CD14-positive monocyte (primary cell): ENCODE results near the gene IMMT. TPM values are rescaled to one million over a fixed set of nuclear protein-coding genes. Genes with fewer than 3 reads are reported as not detected.

Source experiments
- DNase-seq, 3 donors: peaks; one replicate each; pipeline ENCODE4 v3.0.0-alpha.2; 2011 to 2022
- H2AFZ ChIP-seq: 2 replicates; pipeline ENCODE4 v1.6.0; 2012; ENCODE audit warnings: mild to moderate bottlenecking, low read depth, low read length, inconsistent platforms; ENCODE audit not compliant: insufficient read depth, poor library complexity, severe bottlenecking
- H3K27ac ChIP-seq, 2 donors: 1 replicate in 1 of 2; 2 replicates in 1 of 2; pipeline ENCODE4 v1.5.1; 2012 to 2013; ENCODE audit warnings: low read length in 2 of 2, control low read depth in 1 of 2, inconsistent platforms in 1 of 2, low read depth in 1 of 2, mild to moderate bottlenecking in 1 of 2
- H3K27me3 ChIP-seq, 2 donors: one replicate each; pipeline versions ENCODE4 v1.6.0 to v1.6.1; 2011 to 2013; ENCODE audit warnings: low read length in 2 of 2; ENCODE audit not compliant: control insufficient read depth in 2 of 2, insufficient read depth in 2 of 2
- H3K36me3 ChIP-seq, 2 donors: replicated peaks in 1 of 2; 1 replicate in 1 of 2; 2 replicates in 1 of 2; pipeline versions ENCODE4 v1.5.1 to v1.6.1; 2012 to 2013; ENCODE audit warnings: low read length in 2 of 2, control low read depth in 1 of 2, inconsistent platforms in 1 of 2, mild to moderate bottlenecking in 1 of 2; ENCODE audit not compliant: insufficient read depth in 2 of 2, control insufficient read depth in 1 of 2
- H3K4me1 ChIP-seq, 2 donors: 1 replicate in 1 of 2; 2 replicates in 1 of 2; pipeline versions ENCODE4 v1.5.1 to v1.6.1; 2012 to 2013; ENCODE audit warnings: low read length in 2 of 2, control low read depth in 1 of 2, inconsistent platforms in 1 of 2, mild to moderate bottlenecking in 1 of 2, moderate library complexity in 1 of 2; ENCODE audit not compliant: insufficient read depth in 2 of 2, control insufficient read depth in 1 of 2
- H3K4me2 ChIP-seq: replicated peaks from 2 replicates; pipeline ENCODE3; 2012; ENCODE audit warnings: low read length, moderate library complexity, mild to moderate bottlenecking; ENCODE audit not compliant: poor library complexity, severe bottlenecking; ENCODE audit errors: extremely low read depth
- H3K4me3 ChIP-seq, 3 experiments: fragments of 200-600 bp in 1 of 3; sonication (generic) in 1 of 3; replicated peaks in 1 of 3; 1 replicate in 2 of 3; 2 replicates in 1 of 3; pipeline ENCODE4 v1.5.1; 2011 to 2013; ENCODE audit warnings: low read length in 3 of 3, mild to moderate bottlenecking in 3 of 3, control low read depth in 2 of 3, low read depth in 2 of 3, inconsistent platforms in 1 of 3, moderate library complexity in 1 of 3
- H3K79me2 ChIP-seq: 2 replicates; pipeline ENCODE4 v1.6.0; 2012; ENCODE audit warnings: mild to moderate bottlenecking, control low read depth, inconsistent platforms, low read length, moderate library complexity; ENCODE audit not compliant: insufficient read depth
- H3K9ac ChIP-seq: 2 replicates; pipeline ENCODE4 v1.6.0; 2017; ENCODE audit warnings: low read length, mild to moderate bottlenecking; ENCODE audit not compliant: insufficient read depth, poor library complexity, severe bottlenecking
- H3K9me3 ChIP-seq, 2 donors: replicated peaks in 1 of 2; 1 replicate in 1 of 2; 2 replicates in 1 of 2; pipeline versions ENCODE4 v1.5.1 to v1.6.1; 2012 to 2013; ENCODE audit warnings: low read length in 2 of 2, control low read depth in 1 of 2; ENCODE audit not compliant: control insufficient read depth in 1 of 2, insufficient read depth in 1 of 2
- H4K20me1 ChIP-seq: 2 replicates; pipeline ENCODE4 v1.6.0; 2012; ENCODE audit warnings: mild to moderate bottlenecking, low read length, control low read depth, moderate library complexity; ENCODE audit not compliant: insufficient read depth
- H3K27ac Mint-ChIP-seq, 7 donors: one replicate each; pipeline ENCODE4 v1.8.0; 2020; ENCODE audit warnings: mild to moderate bottlenecking in 7 of 7, mixed read lengths in 7 of 7, moderate library complexity in 6 of 7, inconsistent platforms in 2 of 7
- H3K27me3 Mint-ChIP-seq, 3 donors: one replicate each; pipeline ENCODE4 v1.8.0; 2021 to 2022; ENCODE audit warnings: low read depth in 3 of 3, mild to moderate bottlenecking in 3 of 3, mixed read lengths in 3 of 3, moderate library complexity in 3 of 3, inconsistent platforms in 1 of 3
- H3K36me3 Mint-ChIP-seq, 2 donors: one replicate each; pipeline ENCODE4 v1.8.0; 2020; ENCODE audit warnings: mixed read lengths in 2 of 2, inconsistent platforms in 1 of 2, mild to moderate bottlenecking in 1 of 2
- H3K4me1 Mint-ChIP-seq: one replicate; pipeline ENCODE4 v1.8.0; 2020; ENCODE audit warnings: mild to moderate bottlenecking, mixed read lengths
- H3K4me3 Mint-ChIP-seq, 2 donors: one replicate each; pipeline ENCODE4 v1.8.0; 2020; ENCODE audit warnings: mild to moderate bottlenecking in 2 of 2, mixed read lengths in 2 of 2, moderate library complexity in 1 of 2
- H3K9me3 Mint-ChIP-seq, 7 donors: one replicate each; pipeline ENCODE4 v1.8.0; 2020 to 2022; ENCODE audit warnings: mixed read lengths in 7 of 7, mild to moderate bottlenecking in 6 of 7, moderate library complexity in 6 of 7, inconsistent platforms in 2 of 7
- CTCF ChIP-seq: fragments of 200-600 bp; IDR thresholded peaks from one replicate; pipeline ENCODE4 v1.8.0; 2022; ENCODE audit warnings: antibody characterized with exemption, mild to moderate bottlenecking
- WGBS: methylation state at CpG from one replicate; pipeline ENCODE4 v1.1.5; 2013; ENCODE audit warnings: missing lambda C conversion rate; ENCODE audit not compliant: insufficient coverage; 5-methylcytosine and 5-hydroxymethylcytosine counted together
- intact Hi-C, 2 donors: fragments of 100-400 bp; cut with micrococcal nuclease; formaldehyde crosslinking; loops; one replicate each; pipeline versions ENCODE4 v1.15.0 to v1.15.1; 2023
- polyA plus RNA-seq, 3 donors: library from polyadenylated mRNA; depleted of rRNA in 1 of 3; unstranded in 2 of 3; stranded (reverse) in 1 of 3; fragments of 300-500 nt in 2 of 3; fragments of >200 nt in 1 of 3; fragmentation: Illumina TruSeq in 2 of 3; gene quantifications; 1 replicate in 2 of 3; 2 replicates in 1 of 3; pipeline ENCODE4 v1.2.3, GENCODE V29; 2012 to 2021

The IMMT gene
- polyA plus RNA-seq, 3 donors = 24.3 to 54.0 (median 41.2) TPM

- Mint-ChIP-seq H3K36me3 (peaks cover 83 to 98% of the 10 kb centered on the region in 2 donors), H3K4me1 (no peaks in the 10 kb centered on the region), H3K9me3 (no peaks in the 10 kb centered on the region), H3K27me3 (peaks cover 0 to 2% (median 0%) of the 10 kb centered on the region in 3 donors), H3K4me3 (no peak overlapping the region), H3K27ac (no peak overlapping the region)
- Histone ChIP-seq H3K27ac (no peak overlapping the region), H3K36me3 (peaks cover 100% of the 10 kb centered on the region in 2 donors), H3K4me2 (no peak overlapping the region), H3K4me1 (no peaks in the 10 kb centered on the region), H3K79me2 (no peaks in the 10 kb centered on the region), H2AFZ (no peak overlapping the region), H3K27me3 (no peaks in the 10 kb centered on the region), H4K20me1 (no peaks in the 10 kb centered on the region), H3K9me3 (no peaks in the 10 kb centered on the region), H3K4me3 (no peak overlapping the region), H3K9ac (no peak overlapping the region)
- intact Hi-C loops = no loop called here
- no peak for TF ChIP-seq CTCF
- DNase-seq = no peak
- WGBS = 100% methylated on average over 1 of the region's 5 CpGs
Measured at GRCh38 chr2:86123328-86123925, 71.8 kb downstream of the IMMT start.

- Histone ChIP-seq H2AFZ (no peak overlapping the region), H3K27ac (no peak overlapping the region), H3K4me1 (no peaks in the 10 kb centered on the region), H3K4me2 (no peak overlapping the region), H3K4me3 (no peak overlapping the region), H3K27me3 (no peaks in the 10 kb centered on the region), H3K9me3 (no peaks in the 10 kb centered on the region), H3K9ac (no peak overlapping the region), H4K20me1 (peaks cover 22% of the 10 kb centered on the region), H3K79me2 (peaks cover 19% of the 10 kb centered on the region), H3K36me3 (peaks cover 98 to 100% of the 10 kb centered on the region in 2 donors)
- DNase-seq = no peak
- Mint-ChIP-seq H3K4me1 (no peaks in the 10 kb centered on the region), H3K27me3 (peaks cover 0 to 2% (median 0%) of the 10 kb centered on the region in 3 donors), H3K9me3 (no peaks in the 10 kb centered on the region), H3K27ac (peak overlapping the region in 1 of 7 donors; percentile 43), H3K4me3 (no peak overlapping the region), H3K36me3 (peaks cover 83 to 99% of the 10 kb centered on the region in 2 donors)
- intact Hi-C loops = no loop called here
- TF ChIP-seq CTCF = no peak
- no CpG with 5 or more reads among the region's 2 CpGs for WGBS
Measured at GRCh38 chr2:86118130-86118529, 77.1 kb downstream of the IMMT start.
